HepG2 (cell line): ENCODE results near the gene CTU2. TPM values are rescaled to one million over a fixed set of nuclear protein-coding genes. Genes with fewer than 3 reads are reported as not detected.

Experiments
- ATF1 ChIP-seq: IDR thresholded peaks from 2 replicates; pipeline ENCODE4 v1.6.1; 2016; ENCODE audit warnings: mild to moderate bottlenecking, control low read depth
- EED ChIP-seq: sonication (generic); formaldehyde crosslinking; IDR thresholded peaks from 2 replicates; pipeline ENCODE4 v1.5.0; 2020; ENCODE audit warnings: mild to moderate bottlenecking, missing genetic modification reagents
- ETV5 ChIP-seq: IDR thresholded peaks from 2 replicates; pipeline ENCODE4 v1.6.1; 2018; ENCODE audit warnings: missing biosample characterization, missing genetic modification reagents, inconsistent platforms, borderline replicate concordance
- KLF12 ChIP-seq: sonication (generic); formaldehyde crosslinking; IDR thresholded peaks from 2 replicates; pipeline ENCODE4 v1.4.0; 2020; ENCODE audit warnings: missing genetic modification reagents, borderline replicate concordance
- KMT2A ChIP-seq: sonication (generic); formaldehyde crosslinking; IDR thresholded peaks from 2 replicates; pipeline ENCODE4 v1.4.0; 2020; ENCODE audit warnings: missing genetic modification reagents
- MAFF ChIP-seq: IDR thresholded peaks from 2 replicates; pipeline ENCODE4 v1.6.1; 2011; ENCODE audit warnings: low read depth, low read length, improper control_type of control experiment
- MIXL1 ChIP-seq: IDR thresholded peaks from 2 replicates; pipeline ENCODE4 v1.6.1; 2016
- ONECUT2 ChIP-seq: sonication (generic); formaldehyde crosslinking; IDR thresholded peaks from 2 replicates; pipeline ENCODE4 v1.4.0; 2020; ENCODE audit warnings: missing genetic modification reagents
- PTBP1 ChIP-seq: fragments of 200-400 bp; formaldehyde crosslinking; IDR thresholded peaks from 2 replicates; pipeline ENCODE4 v1.6.1; 2018; ENCODE audit warnings: low read length, low read depth; ENCODE audit not compliant: poor library complexity, severe bottlenecking
- RAD21 ChIP-seq: fragments of 450-650 bp; formaldehyde crosslinking; IDR thresholded peaks from 2 replicates; pipeline ENCODE4 v1.5.0; 2020; ENCODE audit warnings: mild to moderate bottlenecking
- RCOR2 ChIP-seq: IDR thresholded peaks from 2 replicates; pipeline ENCODE4 v1.6.1; 2016; ENCODE audit warnings: missing biosample characterization, missing genetic modification reagents
- REL ChIP-seq: sonication (generic); formaldehyde crosslinking; conservative IDR thresholded peaks from 2 replicates; pipeline ENCODE4 v1.8.0; 2022; ENCODE audit warnings: mild to moderate bottlenecking, missing genetic modification reagents, moderate library complexity
- SCMH1 ChIP-seq: sonication (generic); formaldehyde crosslinking; IDR thresholded peaks from 2 replicates; pipeline ENCODE4 v1.9.0; 2021; ENCODE audit warnings: missing genetic modification reagents, mild to moderate bottlenecking, borderline replicate concordance
- SOX5 ChIP-seq: IDR thresholded peaks from 2 replicates; pipeline ENCODE4 v1.6.1; 2016; ENCODE audit warnings: borderline replicate concordance
- SRSF9 ChIP-seq: fragments of 200-400 bp; formaldehyde crosslinking; IDR thresholded peaks from 2 replicates; pipeline ENCODE4 v1.6.1; 2018; ENCODE audit warnings: borderline replicate concordance, mild to moderate bottlenecking, low read depth, low read length; ENCODE audit not compliant: insufficient read depth, poor library complexity, severe bottlenecking
- WIZ ChIP-seq: sonication (generic); formaldehyde crosslinking; IDR thresholded peaks from 2 replicates; pipeline ENCODE4 v1.5.1; 2020; ENCODE audit warnings: mild to moderate bottlenecking, missing genetic modification reagents
- ZNF18 ChIP-seq: sonication (generic); formaldehyde crosslinking; IDR thresholded peaks from 2 replicates; pipeline ENCODE4 v1.8.0; 2022; ENCODE audit warnings: mild to moderate bottlenecking, missing genetic modification reagents; ENCODE audit not compliant: insufficient replicate concordance
- ZNF264 ChIP-seq: sonication (generic); formaldehyde crosslinking; IDR thresholded peaks from 2 replicates; pipeline ENCODE4 v1.4.0; 2020; ENCODE audit warnings: missing genetic modification reagents
- ZNF430 ChIP-seq: sonication (generic); formaldehyde crosslinking; IDR thresholded peaks from 2 replicates; pipeline ENCODE4 v1.9.0; 2021; ENCODE audit warnings: mild to moderate bottlenecking, missing genetic modification reagents
- ZNF441 ChIP-seq: sonication (generic); formaldehyde crosslinking; IDR thresholded peaks from 2 replicates; pipeline ENCODE4 v1.7.0; 2021; ENCODE audit warnings: missing genetic modification reagents, borderline replicate concordance
- ZNF512B ChIP-seq: sonication (generic); formaldehyde crosslinking; IDR thresholded peaks from 2 replicates; pipeline ENCODE4 v1.5.1; 2020; ENCODE audit warnings: missing genetic modification reagents, mild to moderate bottlenecking, borderline replicate concordance
- polyA plus RNA-seq, 8 experiments: library from polyadenylated mRNA; depleted of rRNA in 3 of 8; stranded (reverse) in 7 of 8; unstranded in 1 of 8; fragments of >200 nt; fragmentation: Illumina TruSeq in 4 of 8; extraction: Trizol in 4 of 8; gene quantifications; 2 replicates each; pipeline versions ENCODE4 v1.2.1 to v1.2.3, GENCODE V29; 2011 to 2016; ENCODE audit warnings: low read depth in 4 of 8, missing spikeins in 1 of 8, mixed read lengths in 1 of 8; ENCODE audit not compliant: insufficient read depth in 1 of 8
- total RNA-seq, 5 experiments: library from RNA; depleted of rRNA; stranded (reverse); fragments of >200 nt; fragmentation: Illumina TruSeq; extraction: Trizol; gene quantifications; 2 replicates each; pipeline ENCODE4 v1.2.3, GENCODE V29; 2016; ENCODE audit warnings: low read depth in 1 of 5
- TF ChIP-seq, protein P1 (sequence below): conservative IDR thresholded peaks from 2 replicates; pipeline ENCODE4 v1.6.1; 2018; ENCODE audit warnings: missing genetic modification reagents
- TF ChIP-seq, protein P2 (sequence below): sonication (generic); formaldehyde crosslinking; IDR thresholded peaks from 2 replicates; pipeline ENCODE4 v1.4.0; 2020; ENCODE audit warnings: missing genetic modification reagents

Gene CTU2
- total and polyA plus RNA-seq, 2 of the 13 experiments (the other 11 are each of a cell fraction or from before 2014, with no cell fraction given): 13.3 to 21.9 TPM

DNA sequence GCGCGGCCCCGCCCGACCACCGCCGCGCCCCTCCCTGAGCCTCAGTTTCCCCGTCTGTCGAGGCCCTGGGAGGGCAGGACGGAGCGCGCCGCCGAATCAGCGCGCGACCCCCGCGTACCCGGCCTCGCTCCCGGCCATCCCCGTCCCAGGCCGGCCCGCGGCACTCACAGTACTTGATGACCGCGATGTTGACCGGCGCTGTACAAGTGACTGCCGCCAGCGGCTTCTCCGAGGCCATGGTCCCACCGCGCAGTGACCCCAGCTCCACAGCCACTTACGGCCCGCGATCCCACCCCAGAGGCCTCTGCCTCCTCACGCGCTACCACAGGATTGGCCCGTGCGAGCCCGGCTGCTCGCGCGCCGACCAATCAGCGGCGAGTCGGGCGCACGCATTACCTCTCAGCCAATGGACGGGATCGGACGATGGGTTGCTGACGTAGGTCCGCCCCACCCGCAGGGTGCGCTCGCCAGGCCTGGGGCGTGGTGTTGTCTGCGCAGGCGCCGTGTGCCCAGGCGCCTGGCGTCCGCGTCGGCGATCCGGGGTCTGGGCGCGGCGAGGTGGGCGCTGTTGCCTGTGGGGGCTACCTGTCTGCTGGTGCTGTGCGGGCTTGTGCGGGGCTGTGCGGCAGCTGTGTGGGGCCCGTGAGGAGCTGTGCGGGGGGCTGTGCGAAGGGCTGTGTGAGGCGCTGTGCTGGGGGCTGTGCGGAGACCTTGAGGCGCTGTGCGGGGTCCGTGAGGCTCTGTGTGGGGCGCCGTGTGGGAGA lies 43.3 kb upstream of the CTU2 start, which contains the start of gene MVD (continued):
- TF ChIP-seq MAFF (no peak), ZNF264 (CRISPR knock-in tag) (0 out of 2 replicates have a peak, but pooled peaks have one; percentile 48), ZNF430 (peak; percentile 73), ZNF512B (CRISPR knock-in tag) (no peak), ATF1 (CRISPR knock-in tag) (peak; percentile 87), ONECUT2 (CRISPR knock-in tag) (no peak), KLF12 (CRISPR knock-in tag) (peak; percentile 72; the same call in 1 of the 2 replicates), ZNF18 (CRISPR knock-in tag) (peak; percentile 76), ZNF441 (CRISPR knock-in tag) (no peak; the same call in 1 of the 2 replicates), ETV5 (CRISPR knock-in tag) (peak; percentile 31), SRSF9 (no peak), WIZ (CRISPR knock-in tag) (peak; percentile 25; the same call in 1 of the 2 replicates), RAD21 (CRISPR knock-in tag) (peak; percentile 56), SOX5 (CRISPR knock-in tag) (no peak; the same call in 1 of the 2 replicates), EED (CRISPR knock-in tag) (0 out of 2 replicates have a peak, but pooled peaks have one; percentile 72), REL (peak; percentile 84), SCMH1 (no peak), PTBP1 (peak; percentile 44), KMT2A (CRISPR knock-in tag) (peak; percentile 91), RCOR2 (CRISPR knock-in tag) (no peak), MIXL1 (CRISPR knock-in tag) (peak; percentile 7; the same call in 1 of the 2 replicates)
- TF ChIP-seq, protein P1, sequence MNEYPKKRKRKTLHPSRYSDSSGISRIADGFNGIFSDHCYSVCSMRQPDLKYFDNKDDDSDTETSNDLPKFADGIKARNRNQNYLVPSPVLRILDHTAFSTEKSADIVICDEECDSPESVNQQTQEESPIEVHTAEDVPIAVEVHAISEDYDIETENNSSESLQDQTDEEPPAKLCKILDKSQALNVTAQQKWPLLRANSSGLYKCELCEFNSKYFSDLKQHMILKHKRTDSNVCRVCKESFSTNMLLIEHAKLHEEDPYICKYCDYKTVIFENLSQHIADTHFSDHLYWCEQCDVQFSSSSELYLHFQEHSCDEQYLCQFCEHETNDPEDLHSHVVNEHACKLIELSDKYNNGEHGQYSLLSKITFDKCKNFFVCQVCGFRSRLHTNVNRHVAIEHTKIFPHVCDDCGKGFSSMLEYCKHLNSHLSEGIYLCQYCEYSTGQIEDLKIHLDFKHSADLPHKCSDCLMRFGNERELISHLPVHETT (CRISPR knock-in tag): peak; percentile 56
- TF ChIP-seq, protein P2, sequence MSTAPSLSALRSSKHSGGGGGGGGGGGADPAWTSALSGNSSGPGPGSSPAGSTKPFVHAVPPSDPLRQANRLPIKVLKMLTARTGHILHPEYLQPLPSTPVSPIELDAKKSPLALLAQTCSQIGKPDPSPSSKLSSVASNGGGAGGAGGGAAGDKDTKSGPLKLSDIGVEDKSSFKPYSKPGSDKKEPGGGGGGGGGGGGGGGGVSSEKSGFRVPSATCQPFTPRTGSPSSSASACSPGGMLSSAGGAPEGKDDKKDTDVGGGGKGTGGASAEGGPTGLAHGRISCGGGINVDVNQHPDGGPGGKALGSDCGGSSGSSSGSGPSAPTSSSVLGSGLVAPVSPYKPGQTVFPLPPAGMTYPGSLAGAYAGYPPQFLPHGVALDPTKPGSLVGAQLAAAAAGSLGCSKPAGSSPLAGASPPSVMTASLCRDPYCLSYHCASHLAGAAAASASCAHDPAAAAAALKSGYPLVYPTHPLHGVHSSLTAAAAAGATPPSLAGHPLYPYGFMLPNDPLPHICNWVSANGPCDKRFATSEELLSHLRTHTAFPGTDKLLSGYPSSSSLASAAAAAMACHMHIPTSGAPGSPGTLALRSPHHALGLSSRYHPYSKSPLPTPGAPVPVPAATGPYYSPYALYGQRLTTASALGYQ (CRISPR knock-in tag): peak; percentile 47; the same call in 1 of the 2 replicates
